H1 (cell line): ENCODE measurements around the gene RASA1. TPM values are rescaled to one million over a fixed set of nuclear protein-coding genes. Genes with fewer than 3 reads are reported as not detected.

Source experiments
- CTCF ChIA-PET: fragments of 300-600 bp; sonication (Branson Sonifier 250); formaldehyde crosslinking; loops from one replicate; lab custom pipeline; 2021; ENCODE audit not compliant: partially characterized antibody; lab: Charles Lee
- POLR2A ChIA-PET: fragments of 300-600 bp; sonication (Branson Sonifier 250); formaldehyde crosslinking; loops from one replicate; lab custom pipeline; 2021; ENCODE audit warnings: inconsistent platforms; ENCODE audit not compliant: partially characterized antibody; lab: Charles Lee
- DNase-seq, 2 experiments: peaks; one replicate each; pipeline versions ENCODE4 v3.0.0 to v3.0.0-alpha.2; 2010 to 2022; ENCODE audit warnings: low spot score in 2 of 2, low read depth in 1 of 2, mixed read lengths in 1 of 2
- FAIRE-seq: peaks from 2 replicates; lab custom pipeline; 2011; peaks lifted over from hg19 to GRCh38; lab: Jason Lieb, UNC
- H2AFZ ChIP-seq: 2 replicates; pipeline ENCODE4 v1.8.1; 2012; ENCODE audit warnings: low read length, inconsistent platforms
- H2AK5ac ChIP-seq: 2 replicates; pipeline ENCODE4 v1.6.1; 2013; ENCODE audit warnings: low read depth, low read length
- H2BK120ac ChIP-seq: replicated peaks from 2 replicates; pipeline ENCODE3; 2013; ENCODE audit warnings: low read depth, low read length, inconsistent platforms
- H2BK12ac ChIP-seq: 2 replicates; pipeline ENCODE4 v1.6.1; 2013; ENCODE audit warnings: low read depth, low read length
- H2BK15ac ChIP-seq: 2 replicates; pipeline ENCODE4 v1.6.1; 2013; ENCODE audit warnings: low read length
- H2BK20ac ChIP-seq: 2 replicates; pipeline ENCODE4 v1.6.1; 2013; ENCODE audit warnings: low read length
- H2BK5ac ChIP-seq: 2 replicates; pipeline ENCODE4 v1.6.1; 2013; ENCODE audit warnings: low read depth, low read length
- H3K14ac ChIP-seq: 2 replicates; pipeline ENCODE4 v1.6.1; 2013; ENCODE audit warnings: inconsistent platforms; ENCODE audit not compliant: insufficient read length
- H3K18ac ChIP-seq: 2 replicates; pipeline ENCODE4 v1.6.1; 2013; ENCODE audit warnings: low read length; ENCODE audit errors: extremely low read depth
- H3K23ac ChIP-seq: 2 replicates; pipeline ENCODE4 v1.6.1; 2013; ENCODE audit warnings: inconsistent platforms; ENCODE audit not compliant: insufficient read length
- H3K23me2 ChIP-seq: 2 replicates; pipeline ENCODE4 v1.6.1; 2013; ENCODE audit warnings: low read depth, low read length
- H3K27ac ChIP-seq: 2 replicates; pipeline ENCODE4 v1.6.1; 2011; ENCODE audit warnings: low read depth, low read length, inconsistent platforms
- H3K27me3 ChIP-seq, 4 experiments: replicated peaks in 1 of 4; 1 replicate in 1 of 4; 2 replicates in 3 of 4; pipeline versions ENCODE4 v1.6.1 to v1.8.1; 2011 to 2013; ENCODE audit warnings: low read length in 3 of 4, mild to moderate bottlenecking in 3 of 4, inconsistent platforms in 2 of 4, mixed read lengths in 2 of 4, moderate library complexity in 1 of 4; ENCODE audit not compliant: control insufficient read depth in 3 of 4, insufficient read depth in 3 of 4; ENCODE audit errors: extremely low read depth in 1 of 4
- H3K36me3 ChIP-seq, 4 experiments: 2 replicates each; pipeline versions ENCODE4 v1.6.1 to v1.8.1; 2011 to 2013; ENCODE audit warnings: mild to moderate bottlenecking in 4 of 4, low read length in 3 of 4, moderate library complexity in 2 of 4, control low read depth in 1 of 4, inconsistent platforms in 1 of 4; ENCODE audit not compliant: insufficient read depth in 4 of 4, control insufficient read depth in 2 of 4
- H3K4ac ChIP-seq: replicated peaks from 2 replicates; pipeline ENCODE3; 2013; ENCODE audit warnings: low read length, low read depth, mixed read lengths, inconsistent platforms; ENCODE audit not compliant: insufficient read length
- H3K4me1 ChIP-seq, 4 experiments: replicated peaks in 1 of 4; 1 replicate in 1 of 4; 2 replicates in 3 of 4; pipeline versions ENCODE4 v1.6.1 to v1.8.1; 2011 to 2013; ENCODE audit warnings: low read length in 3 of 4, inconsistent platforms in 2 of 4, mixed read lengths in 1 of 4; ENCODE audit not compliant: insufficient read depth in 4 of 4, control insufficient read depth in 3 of 4
- H3K4me2 ChIP-seq, 2 experiments: 2 replicates each; pipeline versions ENCODE4 v1.6.1 to v1.8.1; 2011 to 2013; ENCODE audit warnings: low read depth in 2 of 2, low read length in 2 of 2, control low read depth in 1 of 2, inconsistent platforms in 1 of 2, mild to moderate bottlenecking in 1 of 2; ENCODE audit not compliant: insufficient read depth in 1 of 2
- H3K4me3 ChIP-seq, 4 experiments: fragments of 200-600, 300-600 bp in 1 of 4; sonication (generic), shearing (Covaris generic), sonication (Bioruptor Twin) in 1 of 4; 2 replicates each; pipeline versions ENCODE4 v1.5.1 to v1.8.1; 2011 to 2016; ENCODE audit warnings: low read length in 4 of 4, low read depth in 3 of 4, control low read depth in 2 of 4, inconsistent platforms in 2 of 4, mild to moderate bottlenecking in 2 of 4, mixed read lengths in 1 of 4, moderate library complexity in 1 of 4; ENCODE audit not compliant: insufficient read depth in 2 of 4; ENCODE audit errors: extremely low read depth in 1 of 4
- H3K56ac ChIP-seq: replicated peaks from 2 replicates; pipeline ENCODE3; 2013; ENCODE audit warnings: low read depth, mild to moderate bottlenecking, mixed read lengths, low read length, inconsistent platforms; ENCODE audit not compliant: insufficient read length
- H3K79me1 ChIP-seq: 2 replicates; pipeline ENCODE4 v1.6.1; 2013; ENCODE audit warnings: low read depth, low read length, control low read depth
- H3K79me2 ChIP-seq, 2 experiments: 2 replicates each; pipeline versions ENCODE4 v1.6.1 to v1.8.1; 2012 to 2013; ENCODE audit warnings: low read length in 2 of 2, mild to moderate bottlenecking in 2 of 2, inconsistent platforms in 1 of 2; ENCODE audit not compliant: insufficient read depth in 2 of 2, control insufficient read depth in 1 of 2
- H3K9ac ChIP-seq, 4 experiments: replicated peaks in 1 of 4; 1 replicate in 1 of 4; 2 replicates in 3 of 4; pipeline versions ENCODE4 v1.6.1 to v1.8.1; 2011 to 2013; ENCODE audit warnings: low read depth in 3 of 4, low read length in 3 of 4, control low read depth in 2 of 4, mild to moderate bottlenecking in 2 of 4, moderate library complexity in 2 of 4, inconsistent platforms in 1 of 4; ENCODE audit errors: extremely low read depth in 1 of 4
- H3K9me3 ChIP-seq, 2 experiments: 2 replicates each; pipeline versions ENCODE4 v1.6.1 to v1.8.1; 2012 to 2013; ENCODE audit warnings: mild to moderate bottlenecking in 2 of 2, moderate library complexity in 2 of 2, control low read depth in 1 of 2, inconsistent platforms in 1 of 2, low read depth in 1 of 2, low read length in 1 of 2, mixed read lengths in 1 of 2; ENCODE audit not compliant: insufficient read depth in 2 of 2
- H4K20me1 ChIP-seq, 2 experiments: replicated peaks in 1 of 2; 2 replicates each; pipeline versions ENCODE3 to v1.8.1; 2011 to 2013; ENCODE audit warnings: inconsistent platforms in 2 of 2, low read length in 2 of 2, mild to moderate bottlenecking in 1 of 2; ENCODE audit not compliant: insufficient read depth in 2 of 2, control insufficient read depth in 1 of 2
- H4K5ac ChIP-seq: 2 replicates; pipeline ENCODE4 v1.6.1; 2013; ENCODE audit warnings: low read length, low read depth, mixed read lengths, inconsistent platforms; ENCODE audit not compliant: insufficient read length
- H4K8ac ChIP-seq: 2 replicates; pipeline ENCODE4 v1.8.0; 2013; ENCODE audit warnings: mild to moderate bottlenecking, moderate library complexity, low read length, inconsistent platforms; ENCODE audit not compliant: insufficient read depth; ENCODE audit errors: extremely low read depth
- H4K91ac ChIP-seq: replicated peaks from 2 replicates; pipeline ENCODE3; 2013; ENCODE audit warnings: low read length, mixed read lengths, inconsistent platforms; ENCODE audit not compliant: insufficient read length
- BRCA1 ChIP-seq: IDR thresholded peaks from 2 replicates; pipeline ENCODE4 v1.6.1; 2012; ENCODE audit warnings: low read depth, low read length, improper control_type of control experiment
- CBX5 ChIP-seq: fragments of 300-800, 300-1000 bp; sonication (generic); IDR thresholded peaks from 2 replicates; pipeline ENCODE4 v1.7.1; 2016; ENCODE audit warnings: antibody characterized with exemption, low read length, low read depth
- EP300 ChIP-seq, 2 experiments: IDR thresholded peaks; 1 replicate in 1 of 2; 2 replicates in 1 of 2; pipeline ENCODE4 v1.6.1; 2011 to 2012; ENCODE audit warnings: low read depth in 2 of 2, low read length in 2 of 2, mild to moderate bottlenecking in 2 of 2, borderline replicate concordance in 1 of 2, inconsistent platforms in 1 of 2, moderate library complexity in 1 of 2
- EZH2 ChIP-seq: fragments of 200-600 bp; sonication (generic); IDR thresholded peaks from 2 replicates; pipeline ENCODE4 v1.7.1; 2012; ENCODE audit warnings: low read depth, mild to moderate bottlenecking, moderate library complexity, low read length, inconsistent platforms; ENCODE audit not compliant: severe bottlenecking
- GABPA ChIP-seq: IDR thresholded peaks from 2 replicates; pipeline ENCODE4 v1.6.1; 2011; ENCODE audit warnings: mild to moderate bottlenecking, low read length, moderate library complexity, borderline replicate concordance; ENCODE audit not compliant: insufficient read depth
- whole genome bisulfite sequencing, 2 experiments: shearing (Covaris generic) in 1 of 2; methylation state at CpG; one replicate each; pipeline versions ENCODE4 v1.1.6 to v1.1.7; 2013 to 2015; ENCODE audit warnings: low lambda C conversion rate in 2 of 2, mixed read lengths in 2 of 2, inconsistent platforms in 1 of 2, low coverage in 1 of 2, missing lambda C conversion rate in 1 of 2; ENCODE audit not compliant: insufficient replicate concordance in 2 of 2, insufficient coverage in 1 of 2, insufficient read length in 1 of 2; ENCODE audit errors: extremely low coverage in 1 of 2, missing lambda C conversion rate in 1 of 2; 5-methylcytosine and 5-hydroxymethylcytosine counted together
- polyA plus RNA-seq, 7 experiments: library from polyadenylated mRNA; depleted of rRNA in 3 of 7; stranded (reverse) in 5 of 7; unstranded in 2 of 7; fragments of >200 nt in 5 of 7; fragments of 200-250 nt in 2 of 7; gene quantifications; 1 replicate in 5 of 7; 2 replicates in 1 of 7; 4 replicates in 1 of 7; pipeline versions ENCODE4 v1.2.1 to v1.2.3, GENCODE V29; 2011 to 2013; ENCODE audit warnings: missing spikeins in 2 of 7, mixed read lengths in 2 of 7
- total RNA-seq: library from RNA; stranded (reverse); fragmentation: NEBNext Ultra II Directional; extraction: Animal tissue kit (Norgen Biotek cat#: 25700); gene quantifications from 2 replicates; pipeline ENCODE4 v1.2.1, GENCODE V29; 2021

Gene RASA1
- total and polyA plus RNA-seq, 2 of the 8 experiments (the other 6 are each of a cell fraction or from before 2014, with no cell fraction given) = 15.9 to 33.8 TPM

GRCh38 chr5:87434461-87434860 is 166.8 kb downstream of the RASA1 start:
- H3K79me2 ChIP-seq = no peaks in the 10 kb centered on the region
- no peak overlapping the region for H2BK120ac ChIP-seq
- no peak overlapping the region for H3K27ac ChIP-seq
- WGBS, 2 experiments = 78% methylated on average over 1 of the region's 1 CpG; no CpG with 5 or more reads in 1 of the 2 experiments
- peaks cover 2% of the 10 kb centered on the region; the same call in 1 of the 2 replicates for H3K23me2 ChIP-seq
- H3K9me3 ChIP-seq = no peaks in the 10 kb centered on the region
- H3K36me3 ChIP-seq = no peaks in the 10 kb centered on the region
- no peak overlapping the region for H3K23ac ChIP-seq
- H2BK20ac ChIP-seq = no peak overlapping the region
- H3K18ac ChIP-seq = no peak overlapping the region
- FAIRE-seq (no peak), DNase-seq (no peak)
- H2BK12ac ChIP-seq = no peak overlapping the region
- H3K4me2 ChIP-seq = no peak overlapping the region
- H3K4ac ChIP-seq = no peak overlapping the region
- H2AK5ac ChIP-seq = no peak overlapping the region
- no peak for TF ChIP-seq EP300 (IDR thresholded peaks at IDR 0.05; ENCODE audit: borderline replicate concordance in 1 of 2, low read depth in 2 of 2, low read length in 2 of 2)
- TF ChIP-seq GABPA = no peak
- TF ChIP-seq EZH2 = no peak
- no peak for TF ChIP-seq CBX5
- TF ChIP-seq BRCA1 = no peak
- POLR2A ChIA-PET = no interaction called here
- H4K91ac ChIP-seq = no peak overlapping the region
- CTCF ChIA-PET = no interaction called here
- no peak overlapping the region for H2AFZ ChIP-seq
- H4K8ac ChIP-seq = no peak overlapping the region
- no peaks in the 10 kb centered on the region for H3K79me1 ChIP-seq
- no peak overlapping the region for H3K14ac ChIP-seq
- H3K4me3 ChIP-seq = no peak overlapping the region
- H3K27me3 ChIP-seq = peaks cover 0 to 1% (median 0%) of the 10 kb centered on the region in 4 experiments; a peak in 1 of 7 replicates
- H3K9ac ChIP-seq = no peak overlapping the region
- no peaks in the 10 kb centered on the region for H4K20me1 ChIP-seq
- no peak overlapping the region for H2BK5ac ChIP-seq
- H3K4me1 ChIP-seq = no peaks in the 10 kb centered on the region
- H2BK15ac ChIP-seq = no peak overlapping the region
- no peak overlapping the region for H4K5ac ChIP-seq
- H3K56ac ChIP-seq = no peak overlapping the region
